HG02885 (cell line): ENCODE results near the gene MAP3K10.
"Not testable (repeated sequence)": the region's sequence is repeated elsewhere in the genome, so short reads cannot be mapped to it uniquely, and the experiment has no call there.

Experiments
- ATAC-seq: cut with Tn5 transposase; IDR thresholded peaks from one replicate; pipeline ENCODE4 v1.9.1; 2021; ENCODE audit warnings: mild to moderate bottlenecking; ENCODE audit not compliant: unreplicated experiment, poor library complexity

The MAP3K10 gene

DNA sequence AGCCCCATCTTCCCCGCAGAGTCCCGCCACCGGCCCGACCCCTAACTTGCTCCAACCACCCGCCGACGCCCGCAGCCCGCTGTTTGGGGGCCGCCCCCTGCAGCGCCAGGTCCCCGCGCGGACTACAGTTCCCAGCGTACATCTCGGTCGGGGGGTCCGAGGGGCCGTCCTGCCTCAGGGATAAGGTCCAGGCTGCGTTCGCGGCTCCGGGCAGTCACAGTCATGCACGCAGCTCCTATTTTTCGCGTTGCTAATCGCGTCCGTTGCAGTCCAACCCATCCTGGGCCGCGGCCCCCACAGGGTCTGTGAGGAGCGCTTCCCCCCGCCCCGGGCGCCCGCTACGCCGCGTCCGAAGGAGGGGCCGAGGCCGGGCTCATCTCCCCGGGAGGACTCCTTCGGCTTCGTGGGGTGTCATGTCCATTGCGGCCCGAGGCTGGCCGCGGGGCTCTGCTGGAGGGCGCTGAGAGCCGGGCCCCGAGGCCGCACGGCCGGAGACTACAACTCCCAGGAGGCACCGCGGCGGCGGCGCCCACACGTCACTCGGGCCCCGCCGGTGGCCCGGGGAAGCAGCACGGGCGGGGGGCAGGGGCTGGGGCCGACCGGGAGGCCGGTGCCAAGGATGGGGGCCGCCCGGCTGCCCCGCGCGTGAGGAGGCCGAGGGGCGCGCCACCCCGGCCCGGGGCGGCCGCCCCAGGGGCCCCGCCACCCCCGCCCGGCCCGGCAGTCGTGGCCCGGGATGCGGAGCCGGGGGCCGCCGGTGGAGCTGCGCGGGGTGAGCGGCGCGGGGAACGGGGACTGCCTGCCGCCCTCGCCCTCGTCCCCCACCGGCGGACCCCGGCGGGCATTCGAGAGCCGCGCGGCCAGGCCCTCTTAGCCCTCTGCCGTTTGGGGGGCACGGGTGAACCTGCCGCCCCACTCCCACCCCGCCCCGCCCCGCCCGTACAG lies at the start of gene MAP3K10:
Gene MAP3K10 (plus strand): TSS at position 536 of the 945 bp plus-strand sequence. CDS start 606 bp downstream, outside the sequence.
- ATAC-seq = peak; percentile 77

DNA sequence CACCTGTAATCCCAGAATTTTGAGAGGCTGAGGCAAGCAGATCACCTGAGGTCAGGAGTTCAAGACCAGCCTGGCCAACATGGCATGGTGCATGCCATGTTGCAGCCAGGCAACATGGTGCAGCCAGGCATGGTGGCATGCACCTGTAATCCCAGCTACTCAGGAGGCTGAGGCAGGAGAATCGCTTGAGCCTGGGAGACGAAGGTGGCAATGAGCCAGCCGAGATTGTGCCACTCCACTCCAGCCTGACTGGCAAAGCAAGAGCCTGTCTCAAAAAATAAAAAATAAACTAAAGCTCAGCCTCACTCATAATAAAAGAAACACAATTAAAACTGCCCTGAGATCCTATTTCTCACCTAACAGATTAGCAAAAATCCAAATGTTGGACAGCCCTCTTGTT lies 49.7 kb upstream of the MAP3K10 start:
- no peak for ATAC-seq

DNA sequence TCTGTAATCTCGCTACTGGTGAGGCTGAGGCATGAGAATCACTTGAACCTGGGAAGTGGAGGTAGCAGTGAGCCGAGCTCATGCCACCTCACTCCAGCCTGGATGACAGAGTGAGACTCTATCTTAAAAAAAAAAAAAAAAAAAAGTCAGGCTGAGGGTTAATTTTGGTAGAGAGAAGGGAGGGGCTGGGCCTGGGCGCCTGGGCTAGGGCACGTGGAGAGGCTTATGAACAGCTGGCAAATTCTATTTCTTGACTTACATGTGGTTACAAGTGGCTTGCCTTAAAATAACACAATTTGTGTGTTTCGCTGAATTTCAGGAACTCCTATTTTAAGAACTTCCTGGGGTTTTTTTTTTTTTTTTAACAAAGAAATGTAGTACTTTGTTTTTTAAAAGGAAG lies 47.6 kb upstream of the MAP3K10 start:
- peak; percentile 50 for ATAC-seq

DNA sequence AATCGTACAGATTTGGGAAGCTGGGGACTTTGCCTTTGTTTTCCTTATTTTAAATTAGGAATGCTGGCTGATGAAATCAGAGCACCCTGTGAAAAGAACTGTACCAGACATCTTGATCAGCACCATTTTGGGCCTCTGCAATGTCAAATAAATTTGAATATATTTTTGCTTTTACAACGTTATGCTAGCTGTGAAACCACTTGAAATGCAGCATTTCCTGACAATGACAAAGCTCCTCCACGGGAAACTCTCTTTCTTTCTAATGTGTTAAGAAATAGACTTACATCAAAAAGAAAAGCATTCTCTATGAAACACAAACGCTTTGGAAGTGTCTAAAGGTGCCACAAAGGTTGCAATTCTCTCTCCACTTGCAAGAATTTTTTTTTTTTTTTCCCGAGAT lies 47.1 kb upstream of the MAP3K10 start:
- no peak for ATAC-seq

DNA sequence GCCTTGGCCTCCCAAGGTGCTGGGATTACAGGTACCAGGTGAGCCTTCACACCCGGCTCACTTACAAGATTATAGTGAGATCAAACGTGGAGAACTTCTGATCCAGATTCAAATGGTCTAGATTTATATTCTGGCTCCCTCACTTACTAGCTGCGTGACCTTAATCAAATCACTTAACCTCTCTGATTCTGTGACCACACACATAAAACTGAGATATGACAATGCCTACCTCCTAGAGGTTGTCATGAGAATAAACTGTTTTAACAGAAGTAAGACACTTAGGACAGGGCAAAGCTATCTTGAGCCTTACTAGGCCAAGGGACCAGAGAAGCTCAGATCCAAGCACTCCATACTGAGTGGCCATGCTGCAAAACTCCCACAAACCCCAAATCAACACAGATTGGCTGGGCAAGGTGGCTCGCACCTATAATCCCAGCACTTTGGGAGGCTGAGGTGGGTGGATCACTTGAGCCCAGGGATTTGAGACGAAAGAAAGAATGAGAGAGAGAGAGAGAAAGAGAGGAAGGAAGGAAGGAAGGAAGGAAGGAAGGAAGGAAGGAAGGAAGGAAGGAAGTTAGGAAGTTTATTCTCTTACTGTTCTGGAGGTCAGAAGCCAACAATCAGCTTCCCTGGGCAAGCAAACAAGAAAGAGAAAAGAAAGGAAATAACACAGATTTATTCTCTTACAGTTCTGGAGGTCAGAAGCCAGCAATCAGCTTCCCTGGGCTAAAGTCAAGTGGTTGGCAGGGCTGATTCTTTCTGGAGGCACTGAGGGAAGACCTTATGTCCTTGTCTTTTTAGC lies 46.1 kb upstream of the MAP3K10 start:
- no peak for ATAC-seq

DNA sequence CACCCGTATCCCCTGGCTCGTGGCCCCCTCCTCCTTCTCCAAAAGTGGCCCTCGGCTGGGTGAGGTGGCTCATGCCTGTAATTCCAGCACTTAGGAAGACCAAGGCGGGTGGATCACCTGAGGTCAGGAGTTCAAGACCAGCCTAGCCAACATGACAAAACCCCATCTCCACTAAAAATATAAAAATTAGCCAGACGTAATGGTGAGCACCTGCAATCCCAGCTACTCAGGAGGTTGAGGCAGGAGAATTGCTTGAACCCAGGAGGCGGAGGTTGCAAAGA lies 45.5 kb upstream of the MAP3K10 start:
- ATAC-seq = not testable (repeated sequence)

DNA sequence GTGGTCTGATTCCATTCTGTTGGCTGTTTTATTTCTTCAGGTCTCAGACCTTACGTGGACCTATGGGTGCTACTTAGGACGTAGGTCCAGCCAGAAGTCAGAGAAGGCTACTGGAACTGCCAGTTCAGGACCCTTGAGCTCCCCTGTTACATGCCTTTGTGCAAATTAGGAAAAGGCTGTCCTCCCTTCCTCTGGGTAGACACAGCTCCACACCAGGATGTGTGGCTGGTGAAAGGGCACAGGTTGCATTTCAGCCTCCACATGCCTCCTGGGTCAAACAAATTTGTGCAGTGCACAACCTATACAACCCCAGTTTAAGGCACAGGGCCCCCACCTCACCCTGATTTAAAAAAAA lies 43.9 kb upstream of the MAP3K10 start:
- no peak for ATAC-seq

DNA sequence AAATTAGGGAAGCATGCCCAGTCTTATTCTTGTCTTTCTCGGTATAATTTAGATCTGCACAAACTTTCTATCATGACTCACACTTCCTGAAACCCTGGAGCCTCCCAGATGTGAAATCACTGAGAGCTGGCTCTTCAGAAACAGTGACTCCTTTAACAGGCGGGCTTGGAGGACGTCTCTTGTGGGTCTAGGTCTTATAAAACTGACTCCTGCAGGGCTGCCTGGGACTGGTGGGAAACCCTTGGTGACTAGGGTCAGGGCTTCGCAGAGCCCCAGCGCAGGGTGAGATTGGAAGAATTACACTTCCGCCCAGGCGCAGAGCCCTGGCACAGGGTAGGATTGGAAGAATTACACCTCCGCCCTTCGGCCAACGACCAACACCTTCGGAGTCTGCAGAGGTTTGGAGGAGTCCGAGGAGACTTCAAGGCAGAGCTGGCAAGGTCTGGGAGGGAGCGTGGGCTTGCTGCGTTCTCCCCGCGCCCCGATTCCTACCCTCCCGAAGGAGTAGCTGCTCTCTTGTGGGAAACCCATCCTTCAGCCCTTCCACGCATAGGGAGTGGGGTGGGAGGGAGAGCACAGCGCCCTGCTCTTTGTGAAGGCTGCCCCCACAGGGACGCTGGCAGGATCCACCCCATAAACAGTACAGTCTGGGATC lies 43.4 kb upstream of the MAP3K10 start:
- no peak for ATAC-seq

DNA sequence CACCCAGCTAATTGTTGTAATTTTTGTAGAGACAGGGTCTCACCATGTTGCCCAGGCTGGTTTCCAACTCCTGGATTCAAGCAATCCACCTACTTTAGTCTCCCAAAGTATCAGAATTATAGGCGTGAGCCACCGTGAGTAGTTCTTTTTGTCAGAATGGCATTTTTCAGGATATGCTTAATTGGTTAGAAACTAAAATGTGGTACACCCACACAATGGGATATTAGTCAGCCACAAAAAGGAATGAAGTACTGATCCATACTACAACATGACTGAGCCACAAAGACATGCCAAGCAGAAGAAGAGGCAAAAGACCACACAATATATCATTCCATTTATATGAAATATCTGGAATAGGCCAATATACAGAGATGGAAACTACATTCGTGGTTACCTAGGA lies 41.7 kb upstream of the MAP3K10 start:
- no peak for ATAC-seq

DNA sequence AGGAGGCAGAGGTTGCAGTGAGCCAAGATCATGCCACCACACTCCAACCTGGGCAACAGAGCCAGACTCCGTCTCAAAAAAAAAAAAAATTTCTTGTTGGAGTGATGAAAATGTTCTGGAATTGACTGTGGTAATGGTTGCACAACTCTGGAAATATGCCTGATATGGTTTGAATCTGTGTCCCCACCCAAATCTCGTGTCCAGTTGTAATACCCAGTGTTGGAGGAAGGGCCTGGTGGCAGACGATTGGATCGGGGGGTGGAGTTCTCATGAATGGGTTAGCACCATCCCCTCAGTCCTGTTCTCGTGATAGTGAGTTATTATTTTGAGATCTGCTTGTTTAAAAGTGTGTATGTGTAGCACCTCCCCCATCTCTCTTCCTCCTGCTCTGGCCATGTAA lies 41.1 kb upstream of the MAP3K10 start:
- no peak for ATAC-seq

DNA sequence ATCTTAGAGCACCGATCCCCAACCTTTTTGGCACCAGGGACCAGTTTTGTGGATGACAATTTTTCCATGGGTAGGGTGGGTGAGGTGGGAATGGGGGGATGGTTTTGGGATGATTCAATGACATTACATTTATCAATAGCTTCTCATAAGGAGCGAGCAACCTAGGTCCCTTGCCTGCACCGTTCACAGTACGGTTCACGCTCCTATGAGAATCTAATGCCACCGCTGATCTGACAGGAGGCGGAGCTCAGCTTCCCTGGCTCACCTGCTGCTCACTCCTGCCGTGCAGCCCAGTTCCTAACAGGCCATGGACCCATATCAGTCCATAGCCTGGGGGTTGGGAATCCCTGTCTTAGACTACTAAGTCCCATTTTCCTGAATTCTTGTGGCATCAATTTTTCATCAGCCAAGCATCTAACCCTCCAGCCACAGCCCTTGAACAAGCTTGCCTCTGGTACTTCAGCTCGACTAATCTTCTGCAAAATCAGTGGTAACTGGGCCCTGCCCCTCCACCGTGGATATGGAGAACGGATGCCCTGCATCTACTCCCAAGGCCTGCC lies 37.0 kb upstream of the MAP3K10 start:
- no peak for ATAC-seq

DNA sequence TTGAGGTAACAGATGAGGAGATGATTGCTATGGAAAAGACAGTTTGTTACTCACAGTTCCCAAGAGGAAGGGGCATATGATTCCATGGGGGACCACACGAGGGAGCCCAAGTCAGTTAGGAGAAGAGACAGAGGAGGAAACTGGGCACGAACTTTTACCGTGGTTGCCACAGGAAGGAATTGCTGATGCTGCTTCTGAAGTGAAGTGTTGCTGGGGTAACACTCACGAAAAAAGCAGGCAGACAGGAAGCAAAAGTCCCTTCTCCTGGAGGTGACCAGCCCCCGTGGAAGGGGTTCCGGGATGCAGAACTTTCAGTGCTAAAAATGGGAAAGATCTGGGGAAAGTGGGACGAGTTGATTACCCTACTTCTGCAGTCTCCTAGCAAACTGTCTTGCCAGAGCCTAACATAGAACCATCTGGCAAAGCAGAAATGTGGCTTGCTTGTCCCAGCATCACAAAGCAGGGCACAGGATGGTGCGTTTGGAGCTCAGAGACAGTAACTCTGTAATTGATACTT lies 35.4 kb upstream of the MAP3K10 start:
- ATAC-seq = no peak

DNA sequence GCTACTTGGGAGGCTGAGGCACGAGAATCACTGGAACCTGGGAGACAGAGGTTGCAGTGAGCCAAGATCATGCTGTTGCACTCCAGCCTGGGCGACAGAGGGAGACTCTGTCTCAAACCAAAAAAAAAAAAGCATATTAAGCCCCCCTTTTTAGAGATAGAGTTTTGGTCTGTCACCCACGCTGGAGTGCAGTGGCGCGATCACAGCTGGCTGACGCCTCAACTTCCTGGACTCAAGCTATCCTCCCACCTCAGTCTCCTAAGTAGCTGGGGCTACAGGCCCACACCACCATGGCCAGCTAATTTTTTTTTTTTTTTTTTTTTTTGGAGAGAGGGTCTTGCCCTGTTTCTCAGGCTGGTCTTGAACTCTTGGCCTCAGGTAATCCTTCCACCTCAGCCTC lies 34.2 kb upstream of the MAP3K10 start:
- no peak for ATAC-seq

DNA sequence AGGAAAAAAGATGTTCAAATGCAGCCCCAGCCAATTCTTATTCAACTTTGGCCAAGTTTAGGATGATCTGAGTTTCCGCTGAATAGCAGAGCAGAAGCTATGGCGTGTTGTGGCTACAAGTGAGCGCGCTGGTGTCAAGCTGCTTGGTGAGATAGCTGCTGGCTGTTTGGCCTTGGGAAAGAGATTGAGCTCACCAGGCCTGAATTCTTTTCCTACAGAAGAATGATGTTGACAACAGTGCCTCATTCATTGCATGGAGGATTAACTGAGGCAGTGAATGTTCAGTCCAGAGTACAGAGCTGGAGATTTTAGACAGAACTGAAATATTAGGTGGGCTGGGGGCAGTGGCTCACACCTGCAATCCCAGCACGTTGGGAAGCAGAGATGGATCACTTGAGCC lies 31.5 kb upstream of the MAP3K10 start:
- ATAC-seq = no peak

DNA sequence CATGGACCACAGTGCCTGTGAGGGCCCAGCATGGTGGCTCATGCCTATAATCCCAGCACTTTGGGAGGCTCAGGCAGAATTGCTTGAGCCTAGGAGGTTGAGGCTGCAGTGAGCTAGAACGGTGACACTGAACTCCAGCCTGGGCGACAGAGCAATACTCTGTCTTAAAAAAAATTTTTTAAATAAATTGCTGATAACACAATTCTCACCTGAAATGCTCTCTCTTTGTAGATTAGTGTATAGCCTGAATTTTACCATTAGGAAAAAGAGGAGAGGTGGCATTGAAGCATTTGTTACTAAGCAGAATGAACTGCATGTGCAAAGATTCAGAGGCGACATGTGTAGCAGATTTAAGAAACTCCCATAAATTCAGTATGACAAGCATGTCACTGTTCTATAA lies 29.1 kb upstream of the MAP3K10 start:
- no peak for ATAC-seq

DNA sequence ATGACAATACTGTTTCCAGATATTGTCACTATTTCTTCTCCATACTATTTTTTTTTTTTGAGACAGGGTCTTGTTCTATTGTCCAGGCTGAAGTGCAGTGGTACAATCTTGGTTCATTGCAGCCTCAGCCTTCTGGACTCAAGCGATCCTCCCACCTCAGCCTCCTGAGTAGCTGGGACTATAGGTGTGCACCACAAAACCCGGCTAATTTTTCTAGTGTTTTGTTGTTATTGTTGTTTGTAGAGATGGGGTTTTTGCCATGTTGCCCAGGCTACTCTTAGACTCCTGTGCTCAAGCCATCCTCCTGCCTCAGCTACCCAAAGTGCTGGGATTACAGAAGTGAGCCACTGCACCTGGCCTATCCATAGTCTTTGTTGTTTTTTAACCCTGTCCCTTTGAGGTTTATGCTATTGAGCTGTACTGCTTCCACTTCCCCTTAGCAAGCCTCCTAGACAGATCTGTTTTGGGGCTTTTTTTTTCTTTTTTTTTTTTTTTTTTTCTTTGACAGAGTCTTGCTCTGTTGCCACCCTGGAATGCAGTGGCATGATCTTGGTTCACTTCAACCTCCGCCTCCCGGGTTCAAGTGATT lies 27.6 kb upstream of the MAP3K10 start:
- no peak for ATAC-seq

DNA sequence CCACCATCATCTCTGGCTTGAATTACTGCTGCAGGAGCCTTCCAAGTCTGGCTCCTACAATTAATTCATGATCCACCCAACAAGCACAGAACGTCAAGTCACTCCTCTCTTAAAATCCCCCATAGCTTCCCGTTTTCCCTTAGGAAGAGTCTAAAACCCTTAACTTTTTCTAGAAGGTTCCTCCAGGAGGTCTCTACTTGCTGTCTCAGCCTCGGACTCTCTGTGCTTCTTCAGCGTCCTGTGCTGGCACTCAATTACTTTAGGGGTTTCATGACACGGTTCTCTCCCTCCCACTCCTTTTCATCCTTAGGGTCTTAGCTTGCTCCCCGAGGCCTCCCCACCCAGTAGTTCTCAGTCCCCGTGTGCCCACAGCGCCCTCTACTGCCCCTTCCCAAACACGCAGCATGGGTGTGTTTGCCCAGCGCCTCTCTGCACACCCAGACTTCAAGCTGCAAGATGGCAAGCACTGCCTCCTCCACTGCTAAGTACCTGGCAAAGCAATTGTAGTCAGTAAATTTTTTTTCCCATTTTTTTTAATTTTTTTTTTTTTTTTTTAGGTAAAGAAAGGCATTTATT lies 25.8 kb upstream of the MAP3K10 start:
- no peak for ATAC-seq

DNA sequence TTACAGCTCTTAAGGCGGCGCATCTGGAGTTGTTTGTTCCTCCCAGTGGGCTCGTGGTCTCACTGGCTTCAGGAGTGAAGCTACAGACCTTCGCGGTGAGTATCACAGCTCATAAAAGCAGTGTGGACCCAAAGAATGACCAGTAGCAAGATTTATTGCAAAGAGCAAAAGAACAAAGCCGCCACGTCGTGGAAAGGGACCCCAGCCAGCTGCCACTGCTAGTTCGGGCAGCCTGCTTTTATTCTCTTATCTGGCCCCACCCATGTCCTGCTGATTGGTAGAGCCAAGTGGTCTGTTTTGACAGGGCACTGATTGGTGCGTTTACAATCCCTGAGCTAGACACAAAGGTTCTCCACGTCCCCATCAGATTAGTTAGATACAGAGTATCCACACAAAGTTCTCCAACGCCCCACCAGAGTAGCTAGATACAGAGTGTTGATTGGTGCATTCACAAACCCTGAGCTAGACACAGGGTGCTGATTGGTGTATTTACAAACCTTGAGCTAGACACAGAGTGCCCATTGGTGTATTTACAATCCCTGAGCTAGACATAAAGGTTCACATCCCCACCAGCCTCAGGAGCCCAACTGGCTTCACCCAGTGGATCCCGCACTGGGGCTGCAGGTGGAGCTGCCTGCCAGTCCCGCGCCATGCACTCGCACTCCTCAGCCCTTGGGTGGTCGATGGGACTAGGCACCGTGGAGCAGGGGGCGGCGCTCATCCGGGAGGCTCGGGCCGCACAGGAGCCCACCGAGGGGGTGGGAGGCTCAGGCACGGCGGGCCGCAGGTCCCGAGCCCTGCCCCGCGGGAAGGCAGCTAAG lies 21.5 kb upstream of the MAP3K10 start:
- not testable (repeated sequence) for ATAC-seq
